ENCODE results near the gene EPHB6.

Gene EPHB6

GRCh38 chr7:142812437-142813215, 42.2 kb upstream of the EPHB6 start:
- Histone ChIP-seq H3K36me3 (ENCODE audit: insufficient read depth, low read length) (no peaks in the 10 kb centered on the region), H3K9ac (ENCODE audit: low read length) (no peak overlapping the region), H3F3A (ENCODE audit: insufficient read depth, low read length) (0 out of 2 replicates have a peak, but pooled peaks cover 6% of the 10 kb centered on the region), H2AFZ (ENCODE audit: low read length) (no peak overlapping the region), H3K9me3 (ENCODE audit: low read length) (no peaks in the 10 kb centered on the region), H3K4me1 (ENCODE audit: insufficient read depth, low read length, severe bottlenecking) (peaks cover 48% of the 10 kb centered on the region), H3K79me2 (ENCODE audit: insufficient read depth, low read length) (no peaks in the 10 kb centered on the region), H3K4me3 (ENCODE audit: low read depth, low read length, poor library complexity, severe bottlenecking) (no peak overlapping the region), H3K27me3 (ENCODE audit: insufficient read depth, low read length) (no peaks in the 10 kb centered on the region; the same call in 1 of the 2 replicates), H3K9me2 (ENCODE audit: low read depth, low read length) (no peaks in the 10 kb centered on the region), H3K4me2 (ENCODE audit: low read length) (no peak overlapping the region), H4K20me1 (ENCODE audit: insufficient read depth, low read length) (no peaks in the 10 kb centered on the region), H3K27ac (ENCODE audit: low read depth, low read length, poor library complexity, severe bottlenecking) (no peak overlapping the region)
- no peak for TF ChIP-seq EZH2 (IDR thresholded peaks at IDR 0.05; ENCODE audit: borderline replicate concordance, low read length)
- TF ChIP-seq, protein P1, sequence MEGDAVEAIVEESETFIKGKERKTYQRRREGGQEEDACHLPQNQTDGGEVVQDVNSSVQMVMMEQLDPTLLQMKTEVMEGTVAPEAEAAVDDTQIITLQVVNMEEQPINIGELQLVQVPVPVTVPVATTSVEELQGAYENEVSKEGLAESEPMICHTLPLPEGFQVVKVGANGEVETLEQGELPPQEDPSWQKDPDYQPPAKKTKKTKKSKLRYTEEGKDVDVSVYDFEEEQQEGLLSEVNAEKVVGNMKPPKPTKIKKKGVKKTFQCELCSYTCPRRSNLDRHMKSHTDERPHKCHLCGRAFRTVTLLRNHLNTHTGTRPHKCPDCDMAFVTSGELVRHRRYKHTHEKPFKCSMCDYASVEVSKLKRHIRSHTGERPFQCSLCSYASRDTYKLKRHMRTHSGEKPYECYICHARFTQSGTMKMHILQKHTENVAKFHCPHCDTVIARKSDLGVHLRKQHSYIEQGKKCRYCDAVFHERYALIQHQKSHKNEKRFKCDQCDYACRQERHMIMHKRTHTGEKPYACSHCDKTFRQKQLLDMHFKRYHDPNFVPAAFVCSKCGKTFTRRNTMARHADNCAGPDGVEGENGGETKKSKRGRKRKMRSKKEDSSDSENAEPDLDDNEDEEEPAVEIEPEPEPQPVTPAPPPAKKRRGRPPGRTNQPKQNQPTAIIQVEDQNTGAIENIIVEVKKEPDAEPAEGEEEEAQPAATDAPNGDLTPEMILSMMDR (IDR thresholded peaks at IDR 0.05; ENCODE audit: low read length): no peak

- 0 out of 2 replicates have a peak, but pooled peaks cover 3% of the 10 kb centered on the region for H3F3A ChIP-seq (ENCODE audit: insufficient read depth, low read length)
- H3K9me2 ChIP-seq (ENCODE audit: low read depth, low read length): no peaks in the 10 kb centered on the region
- no peak overlapping the region for H3K27ac ChIP-seq (ENCODE audit: low read depth, low read length, poor library complexity, severe bottlenecking)
- no peaks in the 10 kb centered on the region for H4K20me1 ChIP-seq (ENCODE audit: insufficient read depth, low read length)
- no peaks in the 10 kb centered on the region for H3K79me2 ChIP-seq (ENCODE audit: insufficient read depth, low read length)
- no peak overlapping the region for H2AFZ ChIP-seq (ENCODE audit: low read length)
- no peak overlapping the region for H3K4me2 ChIP-seq (ENCODE audit: low read length)
- no peaks in the 10 kb centered on the region for H3K36me3 ChIP-seq (ENCODE audit: insufficient read depth, low read length)
- H3K9me3 ChIP-seq (ENCODE audit: low read length): no peaks in the 10 kb centered on the region
- no peaks in the 10 kb centered on the region; the same call in 1 of the 2 replicates for H3K27me3 ChIP-seq (ENCODE audit: insufficient read depth, low read length)
- H3K9ac ChIP-seq (ENCODE audit: low read length): no peak overlapping the region
- no peak overlapping the region for H3K4me3 ChIP-seq (ENCODE audit: low read depth, low read length, poor library complexity, severe bottlenecking)
- H3K4me1 ChIP-seq (ENCODE audit: insufficient read depth, low read length, severe bottlenecking): peaks cover 42% of the 10 kb centered on the region
- TF ChIP-seq, protein P1 (IDR thresholded peaks at IDR 0.05; ENCODE audit: low read length): no peak
- TF ChIP-seq EZH2 (IDR thresholded peaks at IDR 0.05; ENCODE audit: borderline replicate concordance, low read length): no peak
Measured at GRCh38 chr7:142813226-142813625, 41.6 kb upstream of the EPHB6 start.

- no peak overlapping the region for H3K4me3 ChIP-seq (ENCODE audit: low read depth, low read length, poor library complexity, severe bottlenecking)
- H3K36me3 ChIP-seq (ENCODE audit: insufficient read depth, low read length): no peaks in the 10 kb centered on the region
- H2AFZ ChIP-seq (ENCODE audit: low read length): no peak overlapping the region
- no peaks in the 10 kb centered on the region for H3K9me3 ChIP-seq (ENCODE audit: low read length)
- no peaks in the 10 kb centered on the region for H3K79me2 ChIP-seq (ENCODE audit: insufficient read depth, low read length)
- no peaks in the 10 kb centered on the region for H4K20me1 ChIP-seq (ENCODE audit: insufficient read depth, low read length)
- H3K4me2 ChIP-seq (ENCODE audit: low read length): no peak overlapping the region
- TF ChIP-seq, protein P1 (IDR thresholded peaks at IDR 0.05; ENCODE audit: low read length): no peak
- no peaks in the 10 kb centered on the region for H3F3A ChIP-seq (ENCODE audit: insufficient read depth, low read length)
- no peak overlapping the region for H3K9ac ChIP-seq (ENCODE audit: low read length)
- no peak overlapping the region for H3K27ac ChIP-seq (ENCODE audit: low read depth, low read length, poor library complexity, severe bottlenecking)
- no peaks in the 10 kb centered on the region; the same call in 1 of the 2 replicates for H3K27me3 ChIP-seq (ENCODE audit: insufficient read depth, low read length)
- H3K4me1 ChIP-seq (ENCODE audit: insufficient read depth, low read length, severe bottlenecking): peaks cover 38% of the 10 kb centered on the region
- H3K9me2 ChIP-seq (ENCODE audit: low read depth, low read length): no peaks in the 10 kb centered on the region
Measured at GRCh38 chr7:142813699-142814098, 41.2 kb upstream of the EPHB6 start.

Measured in OCI-LY1 (cell line).